Measurements from ENCODE around the gene TECR.
"Not testable (repeated sequence)": the region's sequence is repeated elsewhere in the genome, so short reads cannot be mapped to it uniquely, and the experiment has no call there.

Gene TECR

GRCh38 chr19:14559916-14560775 lies 30.8 kb downstream of the TECR start:
- DNase-seq (ENCODE audit: low read depth in 2 of 2, low spot score in 1 of 2) = no peak

GRCh38 chr19:14560776-14561108 lies 31.3 kb downstream of the TECR start:
- no peak for DNase-seq (ENCODE audit: low read depth in 2 of 2, low spot score in 1 of 2)

GRCh38 chr19:14561249-14561648 lies 31.9 kb downstream of the TECR start:
- DNase-seq (ENCODE audit: low read depth in 2 of 2, low spot score in 1 of 2) = no peak

- no peak for DNase-seq (ENCODE audit: low read depth in 2 of 2, low spot score in 1 of 2)
Observed at GRCh38 chr19:14561847-14562351, 32.5 kb downstream of the TECR start.

- no peak for DNase-seq (ENCODE audit: low read depth in 2 of 2, low spot score in 1 of 2)
Observed at GRCh38 chr19:14562660-14563589, 33.5 kb downstream of the TECR start.

GRCh38 chr19:14563590-14563926 lies 34.2 kb downstream of the TECR start:
- no peak for DNase-seq (ENCODE audit: low read depth in 2 of 2, low spot score in 1 of 2)

GRCh38 chr19:14563989-14564651 lies 34.7 kb downstream of the TECR start:
- no peak for DNase-seq (ENCODE audit: low read depth in 2 of 2, low spot score in 1 of 2)

- DNase-seq (ENCODE audit: low read depth in 2 of 2, low spot score in 1 of 2) = not testable (repeated sequence)
Observed at GRCh38 chr19:14564652-14565297, 35.4 kb downstream of the TECR start.

- no peak for DNase-seq (ENCODE audit: low read depth in 2 of 2, low spot score in 1 of 2)
Observed at GRCh38 chr19:14565298-14565679, 35.9 kb downstream of the TECR start.

GRCh38 chr19:14565765-14566711 lies 36.6 kb downstream of the TECR start:
- no peak for DNase-seq (ENCODE audit: low read depth in 2 of 2, low spot score in 1 of 2)

GRCh38 chr19:14566712-14567077 lies 37.3 kb downstream of the TECR start:
- DNase-seq (ENCODE audit: low read depth in 2 of 2, low spot score in 1 of 2) = no peak

GRCh38 chr19:14567079-14567478 lies 37.7 kb downstream of the TECR start:
- no peak for DNase-seq (ENCODE audit: low read depth in 2 of 2, low spot score in 1 of 2)

GRCh38 chr19:14570864-14571527 lies 41.6 kb downstream of the TECR start:
- no peak for DNase-seq (ENCODE audit: low read depth in 2 of 2, low spot score in 1 of 2)

- peak; percentile 71 to 80 for DNase-seq (ENCODE audit: low read depth in 2 of 2, low spot score in 1 of 2)
Observed at GRCh38 chr19:14571695-14572490, 42.5 kb downstream of the TECR start, which contains the start of gene NDUFB7. Gene NDUFB7 (minus strand): TSS chr19:14572066. CDS start chr19:14572000, 66 bp downstream.

- no peak for DNase-seq (ENCODE audit: low read depth in 2 of 2, low spot score in 1 of 2)
Observed at GRCh38 chr19:14575428-14575980, 46.1 kb downstream of the TECR start.

GRCh38 chr19:14576363-14576762 lies 47.0 kb downstream of the TECR start:
- no peak for DNase-seq (ENCODE audit: low read depth in 2 of 2, low spot score in 1 of 2)

GRCh38 chr19:14577264-14577663 lies 47.9 kb downstream of the TECR start:
- no peak for DNase-seq (ENCODE audit: low read depth in 2 of 2, low spot score in 1 of 2)

GRCh38 chr19:14577885-14578427 lies 48.6 kb downstream of the TECR start:
- DNase-seq (ENCODE audit: low read depth in 2 of 2, low spot score in 1 of 2) = no peak
